ENCODE measurements around the gene POLR2F.
"Not testable (repeated sequence)": the region's sequence is repeated elsewhere in the genome, so short reads cannot be mapped to it uniquely, and the experiment has no call there.

Gene POLR2F

GRCh38 chr22:37925767-37926166 lies 27.7 kb upstream of the POLR2F start:
- DNase-seq = no peak

DNA sequence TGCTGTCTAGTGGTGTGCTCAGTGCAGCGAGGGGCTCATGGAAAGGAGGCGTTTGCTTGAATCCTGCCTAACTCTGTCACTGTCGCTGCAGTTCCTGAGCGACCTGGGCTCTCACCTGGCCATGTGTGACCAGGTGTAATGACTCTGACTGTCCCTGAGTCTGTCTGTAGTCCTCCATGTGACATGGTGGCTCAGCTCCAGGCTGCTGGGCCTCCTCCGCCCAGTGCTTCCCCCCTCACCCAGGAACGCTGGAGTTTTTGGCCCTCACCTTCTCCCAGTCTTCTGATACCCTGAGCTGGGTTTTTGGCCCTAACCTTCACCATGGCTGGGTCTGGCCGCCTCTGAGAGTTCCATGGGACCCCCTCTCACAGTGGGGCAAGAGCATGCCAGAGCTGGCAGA lies 27.1 kb upstream of the POLR2F start:
- DNase-seq = no peak

GRCh38 chr22:37926771-37927636 lies 26.5 kb upstream of the POLR2F start:
- DNase-seq = no peak

GRCh38 chr22:37927637-37927936 lies 25.9 kb upstream of the POLR2F start:
- no peak for DNase-seq

DNA sequence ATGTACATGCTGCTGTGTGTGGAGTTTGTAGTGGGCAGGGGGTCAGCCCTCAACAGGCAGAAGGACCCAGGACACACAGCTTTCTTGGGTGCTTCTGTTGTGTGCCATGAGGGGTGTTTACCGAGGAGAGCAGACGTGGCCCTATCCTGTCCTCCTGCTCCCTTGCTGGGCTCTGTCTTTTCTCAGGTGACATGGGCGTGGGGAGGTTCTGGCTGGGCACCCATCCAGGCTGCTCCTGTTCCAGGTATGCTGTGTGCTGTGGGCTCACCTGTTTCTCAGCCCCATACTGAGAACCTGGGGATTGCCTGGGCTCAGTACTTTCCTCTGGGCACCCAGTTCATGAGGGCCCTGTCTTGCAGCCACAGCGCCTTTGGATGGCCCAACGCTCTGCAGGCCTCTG lies 24.1 kb upstream of the POLR2F start:
- no peak for DNase-seq

DNA sequence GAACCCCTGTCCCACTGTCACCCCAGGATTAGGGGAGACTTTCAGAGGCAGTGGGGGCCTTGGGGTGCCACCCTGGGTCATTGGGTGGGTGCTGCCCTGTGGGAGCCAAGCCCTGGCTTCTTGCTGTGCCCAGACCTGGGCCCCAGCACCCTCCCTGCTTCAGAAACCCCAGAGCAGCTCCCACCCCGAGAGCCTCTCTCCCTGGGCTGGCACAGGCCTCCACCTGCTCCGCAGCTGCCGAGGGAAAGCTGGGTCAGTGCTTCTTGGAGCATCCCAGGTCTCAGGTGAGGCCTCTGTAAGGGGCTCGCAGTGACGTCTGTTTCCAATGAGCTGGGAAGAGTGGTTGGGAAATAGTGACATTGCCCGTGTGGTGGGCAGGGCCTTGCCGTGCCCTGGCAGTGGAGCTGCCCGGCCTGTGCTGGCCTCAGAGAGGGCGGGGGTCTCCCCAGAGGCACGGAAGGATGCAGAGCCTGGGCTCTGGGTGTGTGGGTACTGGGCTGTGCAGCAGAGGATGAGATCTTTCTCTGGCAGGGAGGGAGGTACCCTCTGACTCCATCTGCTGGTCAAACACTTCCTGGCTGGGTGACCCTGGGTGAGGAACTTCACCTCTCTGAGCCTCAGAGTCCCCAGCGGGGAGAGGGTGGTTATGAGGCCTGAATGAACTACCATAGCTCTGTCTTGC lies 23.1 kb upstream of the POLR2F start:
- no peak for DNase-seq

DNA sequence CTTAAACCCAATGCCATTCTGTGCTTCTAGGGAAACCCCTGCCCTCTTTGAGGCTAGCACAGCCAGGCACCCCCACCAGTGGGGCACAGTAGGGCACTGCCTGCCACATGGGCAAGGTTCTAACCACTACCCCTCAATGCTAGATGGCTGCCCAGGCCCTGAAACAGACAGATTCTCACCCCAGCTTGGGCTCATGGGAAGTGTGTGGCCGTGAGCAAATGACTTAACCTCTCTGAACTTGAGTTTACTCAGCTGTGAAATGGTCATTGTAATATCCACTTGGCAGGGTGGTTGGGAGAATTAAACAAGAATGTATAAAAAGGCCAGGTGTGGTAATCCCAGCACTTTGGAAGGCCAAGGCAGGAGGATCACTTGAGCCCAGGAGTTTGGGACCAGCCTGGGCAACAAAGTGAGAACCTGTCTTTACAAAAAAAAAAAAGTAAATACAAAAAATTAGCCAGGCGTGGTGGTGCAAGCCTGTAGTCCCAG lies 22.5 kb upstream of the POLR2F start:
- DNase-seq = no peak

DNA sequence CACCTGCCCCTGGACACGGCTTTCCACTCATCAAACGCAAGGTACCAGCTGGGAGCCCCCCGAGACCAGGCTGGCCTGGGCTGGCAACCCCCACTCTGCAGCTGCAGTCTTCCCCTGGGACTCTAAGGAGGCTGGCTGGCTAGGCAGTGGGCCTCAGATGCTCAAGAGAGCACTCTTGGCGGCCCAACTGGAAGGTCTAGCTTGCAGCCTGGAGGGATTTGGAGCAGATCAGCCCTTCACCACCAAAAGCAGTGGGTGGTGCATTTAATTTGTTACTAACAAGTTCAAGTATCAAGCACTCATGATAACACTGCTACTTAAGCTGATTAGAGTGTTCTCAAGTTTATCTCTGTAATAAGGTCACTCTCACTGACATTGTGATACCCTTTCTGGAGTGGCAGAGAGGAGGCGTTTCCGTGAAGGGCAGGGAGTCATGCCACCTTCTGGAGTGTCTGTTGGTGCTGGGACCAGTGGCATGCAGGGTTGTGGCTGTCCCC lies 21.6 kb upstream of the POLR2F start:
- no peak for DNase-seq

DNA sequence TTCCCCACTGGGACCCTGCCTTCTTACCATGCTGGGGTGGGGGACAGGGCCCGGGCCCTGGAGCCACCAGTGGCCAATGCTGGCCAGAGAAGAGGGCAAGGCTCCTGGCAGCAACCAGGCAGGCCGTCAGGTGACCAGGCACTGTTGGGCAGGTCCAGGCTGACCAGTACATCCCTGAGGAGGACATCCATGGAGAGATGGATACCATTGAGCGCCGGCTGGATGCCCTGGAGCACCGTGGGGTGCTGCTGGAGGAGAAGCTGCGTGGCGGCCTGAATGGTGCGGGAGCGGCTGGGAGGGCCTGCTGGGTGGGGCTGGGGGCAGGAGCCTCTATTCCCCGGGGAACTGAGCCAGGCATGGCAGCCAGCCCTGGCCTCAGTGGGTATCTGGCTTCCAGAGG lies 21.1 kb upstream of the POLR2F start:
- DNase-seq = no peak

- no peak for DNase-seq
These were observed 20.5 kb upstream of the POLR2F start for GRCh38 chr22:37932821-37933578.

GRCh38 chr22:37933711-37934376 lies 19.7 kb upstream of the POLR2F start:
- peak; percentile 61 to 79 for DNase-seq

GRCh38 chr22:37940698-37941376 lies 12.7 kb upstream of the POLR2F start:
- no peak for DNase-seq

DNA sequence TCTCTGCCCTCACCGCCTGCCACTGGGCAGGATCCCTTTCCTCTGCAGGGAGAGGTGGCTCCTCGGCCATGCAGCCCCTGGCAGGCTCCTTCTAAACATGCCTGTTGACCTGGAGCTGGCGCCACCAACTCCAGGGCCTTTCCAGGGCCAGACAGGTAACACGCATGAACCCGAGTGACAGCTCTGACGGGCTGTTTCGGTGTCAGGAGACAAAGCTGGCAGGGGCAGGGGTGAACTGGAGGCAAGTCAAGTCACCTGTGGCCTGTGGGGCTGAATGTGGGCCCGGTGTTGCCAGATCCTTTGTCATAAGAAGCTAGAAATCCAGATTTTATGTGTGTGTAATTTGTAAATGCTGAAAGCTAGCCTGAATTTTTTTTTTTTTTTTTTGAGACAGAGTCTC lies 11.4 kb upstream of the POLR2F start:
- DNase-seq = no peak

DNA sequence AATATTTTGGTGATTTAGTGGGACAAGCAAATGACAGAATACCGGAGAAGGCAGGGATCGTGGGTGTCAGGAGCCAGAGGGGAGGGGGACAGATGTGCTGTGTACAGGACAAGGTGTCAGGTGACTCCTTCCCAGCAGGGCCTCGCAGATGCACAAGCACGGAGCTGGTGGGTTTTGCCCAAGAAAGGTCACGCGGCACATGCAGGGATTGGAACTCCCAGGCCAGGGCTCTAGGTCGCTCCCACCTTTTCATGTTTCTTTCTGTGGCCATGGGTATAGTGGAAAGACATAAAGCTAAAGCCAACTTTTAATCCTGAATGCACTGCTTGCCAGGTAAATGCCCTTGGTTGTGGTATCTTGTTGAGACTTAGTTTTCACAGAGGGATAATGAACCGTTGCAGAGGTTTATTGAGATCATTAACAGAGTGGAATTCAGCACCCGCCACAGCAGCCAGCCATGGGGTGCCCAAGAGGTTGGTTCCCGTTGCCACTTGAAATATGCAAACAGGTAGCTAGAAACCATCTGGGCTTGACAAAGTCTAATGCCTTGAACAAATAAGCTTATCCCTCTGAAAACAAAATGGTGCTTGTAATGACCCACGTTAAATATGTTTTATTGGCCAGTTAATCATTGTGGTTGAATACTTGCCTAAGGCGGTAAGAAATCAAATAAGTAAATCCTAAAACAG lies 10.2 kb upstream of the POLR2F start:
- no peak for DNase-seq

DNA sequence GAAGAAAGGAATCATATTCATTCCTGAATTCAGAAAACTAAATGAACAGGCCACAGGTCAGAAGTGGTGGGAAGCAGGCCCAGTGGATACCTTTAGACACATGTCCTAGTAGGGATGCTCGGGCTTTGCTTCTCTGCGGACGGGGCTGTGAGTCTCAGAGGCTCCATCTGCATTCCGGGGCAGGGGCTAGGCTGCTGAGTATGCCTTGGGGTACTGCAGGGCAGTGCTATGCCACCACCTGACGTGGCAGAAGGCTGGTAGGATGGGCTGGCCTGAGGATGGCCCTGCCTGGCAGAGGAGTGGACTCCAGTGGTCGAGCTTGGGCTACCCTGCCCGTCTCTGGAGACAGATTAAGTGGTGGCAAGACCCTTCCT lies 9.7 kb upstream of the POLR2F start:
- DNase-seq = no peak

DNA sequence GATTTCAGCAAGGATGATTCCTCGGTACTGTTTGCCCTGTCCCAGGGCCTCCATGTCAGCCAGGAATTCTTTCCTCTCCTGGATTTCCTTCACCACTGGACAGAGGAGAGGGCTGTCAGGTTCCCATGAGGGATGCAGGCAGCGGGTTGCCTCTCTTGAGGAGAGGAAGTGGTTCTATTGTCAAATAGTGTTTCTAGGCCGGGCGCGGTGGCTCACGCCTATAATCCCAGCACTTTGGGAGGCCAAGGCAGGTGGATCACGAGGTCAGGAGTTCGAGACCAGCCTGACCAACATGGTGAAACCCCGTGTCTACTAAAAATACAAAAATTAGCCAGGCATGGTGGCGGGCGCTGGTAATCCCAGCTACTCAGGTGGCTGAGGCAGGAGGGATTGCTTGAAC lies 9.1 kb upstream of the POLR2F start:
- not testable (repeated sequence) for DNase-seq

GRCh38 chr22:37947142-37947795 lies 6.2 kb upstream of the POLR2F start:
- DNase-seq = not testable (repeated sequence)

- no peak for DNase-seq
These were observed 2.2 kb upstream of the POLR2F start for GRCh38 chr22:37951305-37951704.

GRCh38 chr22:37952629-37953028 lies 870 bp upstream of the POLR2F start:
- not testable (repeated sequence) for DNase-seq

DNA sequence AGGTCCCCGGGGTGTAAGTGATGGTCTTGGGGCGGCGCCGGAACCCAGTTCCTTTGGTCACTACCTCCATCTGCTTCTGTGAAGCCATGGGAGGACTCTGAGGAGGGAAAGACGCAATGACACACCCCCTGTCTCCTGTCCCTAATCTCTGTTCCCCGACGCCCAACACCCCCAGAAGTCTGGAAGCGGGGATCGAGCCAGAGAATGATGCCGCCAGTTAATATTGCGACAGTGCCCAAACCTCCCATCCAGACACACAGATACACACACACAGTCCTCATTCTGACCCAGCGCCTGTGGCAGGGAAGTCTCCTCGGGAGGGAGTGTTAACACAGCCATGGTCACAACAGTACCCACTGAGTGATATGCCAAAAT lies 450 bp upstream of the POLR2F start:
- no peak for DNase-seq

- DNase-seq = no peak
These were observed 1.2 kb downstream of the POLR2F start for GRCh38 chr22:37954686-37955085.

Data from NCI-H1930 (cell line).